ENCODE results near the gene GFRA4. TPM values are rescaled to one million over a fixed set of nuclear protein-coding genes. Genes with fewer than 3 reads are reported as not detected.

The GFRA4 gene
- total RNA-seq, 1 experiment from 2014 or later = not detected

- RAD21 ChIA-PET (ENCODE audit: low non-redundant PET in 1 of 2, low total read pairs in 2 of 2, uncharacterized antibody in 2 of 2, unreplicated experiment in 2 of 2) = no interaction called here
- Histone ChIP-seq H2AFZ (ENCODE audit: low read depth, low read length, poor library complexity, severe bottlenecking) (no peak within 1 kb of the TSS), H3K4me1 (ENCODE audit: control insufficient read depth in 1 of 2, insufficient read depth in 2 of 2, low read length in 2 of 2) (peaks cover 0 to 8% of the 10 kb centered on the region in 2 experiments; a peak in 2 of 4 replicates), H3K79me2 (ENCODE audit: insufficient read depth, low read length) (no peaks in the 10 kb centered on the region), H3K36me3 (ENCODE audit: control insufficient read depth in 1 of 2, insufficient read depth in 2 of 2, low read length in 2 of 2) (no peaks in the 10 kb centered on the region), H3K27me3 (ENCODE audit: insufficient read depth, low read length) (no peaks in the 10 kb centered on the region), H3K4me2 (ENCODE audit: low read length) (no peak within 1 kb of the TSS), H3K9me2 (ENCODE audit: insufficient read depth) (no peaks in the 10 kb centered on the region), H3K9ac (ENCODE audit: low read length) (no peak within 1 kb of the TSS), H3K9me3 (ENCODE audit: control insufficient read depth in 1 of 2, insufficient read depth in 1 of 2, low read depth in 1 of 2, low read length in 2 of 2) (no peaks in the 10 kb centered on the region), H3K27ac (ENCODE audit: low read depth, low read length) (no peak within 1 kb of the TSS), H3K4me3 (replicated peaks in 1 of 2; ENCODE audit: low read depth in 1 of 2, low read length in 2 of 2) (no peak within 1 kb of the TSS), H4K20me1 (ENCODE audit: insufficient read depth) (no peaks in the 10 kb centered on the region)
- no TSS peak for BruUV-seq (replicated peaks)
- intact Hi-C loops (cut with micrococcal nuclease) = no loop called here
- POLR2A ChIA-PET = no interaction called here
- no peak for TF ChIP-seq ZBTB33 (IDR thresholded peaks at IDR 0.05; ENCODE audit: extremely low read depth, insufficient replicate concordance, low read length)
- no peak for TF ChIP-seq TCF7L2 (IDR thresholded peaks at IDR 0.05; ENCODE audit: borderline replicate concordance, extremely low read depth, insufficient read depth, insufficient read length)
- TF ChIP-seq ELF1 (IDR thresholded peaks at IDR 0.05; ENCODE audit: borderline replicate concordance, low read depth) = no peak
- TF ChIP-seq CBX3 (IDR thresholded peaks at IDR 0.05; ENCODE audit: low read depth) = no peak
- no peak for TF ChIP-seq MAX (IDR thresholded peaks at IDR 0.05)
- no peak for TF ChIP-seq SIN3A (IDR thresholded peaks at IDR 0.05; ENCODE audit: low read depth)
- no peak for ATAC-seq
- CTCF ChIA-PET = no interaction called here
- DNase-seq (ENCODE audit: low read depth, low spot score) = no peak
Measured at GRCh38 chr20:3681931-3682781, 19.0 kb upstream of the GFRA4 start, which contains the start of gene ADAM33. ADAM33 (minus strand) TSS chr20:3682010; CDS start chr20:3682004, 6 bp downstream.
